HTR-8/SVneo (cell line): ENCODE measurements around the gene STX16.
"Not testable (repeated sequence)": the region's sequence is repeated elsewhere in the genome, so short reads cannot be mapped to it uniquely, and the experiment has no call there.

ENCODE experiments used
- DNase-seq: peaks from one replicate; pipeline ENCODE4 v3.0.0; 2011; ENCODE audit warnings: low spot score, mixed read lengths; ENCODE audit not compliant: insufficient read length
- FAIRE-seq: peaks from 2 replicates; lab custom pipeline; 2011; peaks lifted over from hg19 to GRCh38; lab: Jason Lieb, UNC

The STX16 gene

GRCh38 chr20:58634521-58635278 lies 16.4 kb upstream of the STX16 start:
- no peak for DNase-seq
- no peak for FAIRE-seq

GRCh38 chr20:58635279-58635665 lies 15.8 kb upstream of the STX16 start:
- DNase-seq, result no peak
- no peak for FAIRE-seq

GRCh38 chr20:58636396-58636982 lies 14.6 kb upstream of the STX16 start:
- FAIRE-seq (peak; percentile 97), DNase-seq (no peak)

GRCh38 chr20:58636983-58637421 lies 14.1 kb upstream of the STX16 start:
- FAIRE-seq (no peak), DNase-seq (no peak)

- no peak for FAIRE-seq
- no peak for DNase-seq
Observed at GRCh38 chr20:58637466-58638213, 13.4 kb upstream of the STX16 start.

- FAIRE-seq (no peak), DNase-seq (no peak)
Observed at GRCh38 chr20:58638467-58639181, 12.5 kb upstream of the STX16 start.

GRCh38 chr20:58639182-58640146 lies 11.6 kb upstream of the STX16 start:
- FAIRE-seq, result peak; percentile 94
- no peak for DNase-seq

GRCh38 chr20:58640446-58640845 lies 10.6 kb upstream of the STX16 start:
- FAIRE-seq, result peak; percentile 97
- DNase-seq, result no peak

- FAIRE-seq (no peak), DNase-seq (no peak)
Observed at GRCh38 chr20:58642441-58642840, 8.6 kb upstream of the STX16 start.

GRCh38 chr20:58642896-58643295 lies 8.2 kb upstream of the STX16 start:
- FAIRE-seq, result not testable (repeated sequence)

GRCh38 chr20:58645412-58645968 lies 5.6 kb upstream of the STX16 start:
- peak; percentile 85 for FAIRE-seq
- DNase-seq, result no peak

More at GRCh38 chr20:58642896-58643295, 8.2 kb upstream of the STX16 start:
- DNase-seq, result not testable (repeated sequence)

GRCh38 chr20:58646257-58646656 lies 4.8 kb upstream of the STX16 start:
- DNase-seq (no peak), FAIRE-seq (no peak)

- FAIRE-seq (peak; percentile 13), DNase-seq (no peak)
Observed at GRCh38 chr20:58646703-58647102, 4.4 kb upstream of the STX16 start.

GRCh38 chr20:58647162-58647795 lies 3.8 kb upstream of the STX16 start:
- FAIRE-seq (peak; percentile 13), DNase-seq (no peak)

GRCh38 chr20:58647796-58648501 lies 3.1 kb upstream of the STX16 start:
- no peak for FAIRE-seq
- DNase-seq, result no peak

GRCh38 chr20:58648502-58648825 lies 2.6 kb upstream of the STX16 start:
- DNase-seq, FAIRE-seq: not testable (repeated sequence)

- DNase-seq, result no peak
- FAIRE-seq, result no peak
Observed at GRCh38 chr20:58649288-58650180, 1.5 kb upstream of the STX16 start.
